A549 (cell line): ENCODE data around the gene ZNF10. TPM values are rescaled to one million over a fixed set of nuclear protein-coding genes. Genes with fewer than 3 reads are reported as not detected.

ENCODE experiments used
- ATAC-seq, 2 experiments: fragments of 200-7000 bp in 1 of 2; fragments of >200 bp in 1 of 2; cut with Nextera tagmentation in 1 of 2; cut with Tn5 transposase in 1 of 2; 3 replicates each; pipeline versions ENCODE4 v1.8.0 to v1.9.1; 2018 to 2020; ENCODE audit warnings: mild to moderate bottlenecking in 1 of 2, moderate library complexity in 1 of 2
- CTCF ChIA-PET: fragments of 300-600 bp; sonication (Branson Sonifier 250); formaldehyde crosslinking; extraction: SDS; loops from one replicate; lab custom pipeline; 2021; ENCODE audit warnings: antibody characterized with exemption, inconsistent platforms; lab: Yijun Ruan, JAX
- POLR2A ChIA-PET: fragments of 350-600 bp; formaldehyde crosslinking; extraction: SDS; loops from one replicate; lab custom pipeline; 2021; ENCODE audit warnings: antibody characterized with exemption, inconsistent platforms; lab: Yijun Ruan, JAX
- DNase-seq, 2 experiments: peaks; one replicate each; pipeline versions ENCODE4 v3.0.0 to v3.0.0-alpha.2; 2011 to 2016; ENCODE audit warnings: low read depth in 1 of 2, low spot score in 1 of 2
- FAIRE-seq: peaks from 2 replicates; lab custom pipeline; 2011; peaks lifted over from hg19 to GRCh38; lab: Jason Lieb, UNC
- H3K27ac ChIP-seq, 2 experiments: fragments of >200 bp; sonication (Bioruptor Twin); formaldehyde crosslinking; 3 replicates each; pipeline ENCODE4 v1.5.1; 2016 to 2017
- H3K4me1 ChIP-seq: fragments of >200 bp; sonication (Bioruptor Twin); formaldehyde crosslinking; 3 replicates; pipeline ENCODE4 v1.6.1; 2016
- H3K4me2 ChIP-seq: fragments of >200 bp; sonication (Bioruptor Twin); formaldehyde crosslinking; 3 replicates; pipeline ENCODE4 v1.6.1; 2016
- H3K4me3 ChIP-seq: fragments of >200 bp; sonication (Bioruptor Twin); formaldehyde crosslinking; 3 replicates; pipeline ENCODE4 v1.5.1; 2016
- H3K9me3 ChIP-seq: fragments of >200 bp; sonication (Bioruptor Twin); formaldehyde crosslinking; 3 replicates; pipeline ENCODE4 v1.6.1; 2016
- BHLHE40 ChIP-seq: IDR thresholded peaks from 2 replicates; pipeline ENCODE4 v1.6.1; 2012; ENCODE audit warnings: low read depth, low read length, inconsistent platforms
- CBX2 ChIP-seq: fragments of 200-600 bp; sonication (generic); IDR thresholded peaks from 2 replicates; pipeline ENCODE4 v1.6.1; 2016; ENCODE audit warnings: low read depth, mild to moderate bottlenecking, borderline replicate concordance
- CEBPB ChIP-seq, 2 experiments: fragments of >200 bp in 1 of 2; sonication (Bioruptor Twin) in 1 of 2; formaldehyde crosslinking in 1 of 2; IDR thresholded peaks; 2 replicates each; pipeline ENCODE4 v1.6.1; 2012 to 2016
- CHD2 ChIP-seq: fragments of 150-350 bp; IDR thresholded peaks from 2 replicates; pipeline ENCODE4 v1.6.1; 2014; ENCODE audit warnings: low read length; ENCODE audit not compliant: partially characterized antibody
- CHD4 ChIP-seq: fragments of 200-600 bp; sonication (generic); IDR thresholded peaks from 2 replicates; pipeline ENCODE4 v1.6.1; 2016; ENCODE audit warnings: antibody characterized with exemption, mild to moderate bottlenecking, borderline replicate concordance
- EHF ChIP-seq: fragments of 250-450 bp; sonication (Bioruptor Pico); IDR thresholded peaks from 2 replicates; pipeline ENCODE4 v1.5.0; 2020; ENCODE audit warnings: mild to moderate bottlenecking
- EHMT2 ChIP-seq: fragments of 200-600 bp; sonication (generic); IDR thresholded peaks from 2 replicates; pipeline ENCODE4 v1.6.1; 2016; ENCODE audit warnings: antibody characterized with exemption, low read depth, mild to moderate bottlenecking, moderate library complexity
- ESRRA ChIP-seq: fragments of 150-350 bp; IDR thresholded peaks from 2 replicates; pipeline ENCODE4 v1.6.1; 2014; ENCODE audit warnings: mild to moderate bottlenecking, low read length, borderline replicate concordance
- HOXB13 ChIP-seq: fragments of 250-450 bp; sonication (Bioruptor Pico); IDR thresholded peaks from 2 replicates; pipeline ENCODE4 v1.5.0; 2020; ENCODE audit warnings: low read depth, mild to moderate bottlenecking, moderate library complexity
- HOXB5 ChIP-seq: fragments of 250-450 bp; sonication (Bioruptor Pico); IDR thresholded peaks from 2 replicates; pipeline ENCODE4 v1.5.0; 2020; ENCODE audit warnings: mild to moderate bottlenecking, moderate library complexity
- JUN ChIP-seq, 2 experiments: fragments of >200 bp; sonication (Bioruptor Twin); formaldehyde crosslinking; IDR thresholded peaks; 2 replicates in 1 of 2; 3 replicates in 1 of 2; pipeline ENCODE4 v1.6.1; 2016 to 2017
- JUNB ChIP-seq: fragments of >200 bp; sonication (Bioruptor Twin); formaldehyde crosslinking; IDR thresholded peaks from 2 replicates; pipeline ENCODE4 v1.6.1; 2016
- KDM1A ChIP-seq: fragments of 200-600 bp; sonication (generic); IDR thresholded peaks from 2 replicates; pipeline ENCODE4 v1.6.1; 2016; ENCODE audit warnings: low read depth, mild to moderate bottlenecking
- MAZ ChIP-seq: fragments of 150-350 bp; IDR thresholded peaks from 2 replicates; pipeline ENCODE4 v1.6.1; 2014; ENCODE audit warnings: antibody characterized with exemption, low read depth, low read length, borderline replicate concordance
- NPAS2 ChIP-seq: fragments of 250-450 bp; sonication (Bioruptor Pico); IDR thresholded peaks from 2 replicates; pipeline ENCODE4 v1.8.0; 2022; ENCODE audit warnings: mild to moderate bottlenecking, moderate library complexity, borderline replicate concordance
- PHF8 ChIP-seq: fragments of 200-600 bp; sonication (generic); IDR thresholded peaks from 2 replicates; pipeline ENCODE4 v1.6.1; 2016; ENCODE audit warnings: low read depth, mild to moderate bottlenecking, antibody characterized with exemption, moderate library complexity, borderline replicate concordance
- POLR2AphosphoS2 ChIP-seq: conservative IDR thresholded peaks from 2 replicates; pipeline ENCODE4 v1.6.1; 2012; ENCODE audit warnings: low read length, improper control_type of control experiment, inconsistent platforms
- RCOR1 ChIP-seq: fragments of 150-350 bp; IDR thresholded peaks from 2 replicates; pipeline ENCODE4 v1.6.1; 2014; ENCODE audit warnings: antibody characterized with exemption, low read length, low read depth
- RNF2 ChIP-seq: fragments of 200-600 bp; sonication (generic); IDR thresholded peaks from 2 replicates; pipeline ENCODE4 v1.6.1; 2016; ENCODE audit warnings: low read depth, mild to moderate bottlenecking, antibody characterized with exemption, moderate library complexity, borderline replicate concordance
- TFCP2L1 ChIP-seq: fragments of 250-450 bp; sonication (Bioruptor Pico); IDR thresholded peaks from 2 replicates; pipeline ENCODE4 v1.5.0; 2021; ENCODE audit warnings: mild to moderate bottlenecking
- ZC3H11A ChIP-seq: fragments of 450-650 bp; IDR thresholded peaks from 2 replicates; pipeline ENCODE4 v1.6.1; 2014; ENCODE audit warnings: antibody characterized with exemption, mild to moderate bottlenecking
- WGBS: methylation state at CpG from one replicate; pipeline ENCODE4 v1.1.6; 2017; ENCODE audit errors: missing lambda C conversion rate; 5-methylcytosine and 5-hydroxymethylcytosine counted together
- polyA plus RNA-seq, 4 experiments: library from polyadenylated mRNA; depleted of rRNA in 3 of 4; stranded (reverse); fragments of >200 nt; fragmentation: RNase III in 1 of 4; extraction: RNeasy Plus Mini Kit Qiagen cat#74134 plus additional on column Dnase treatment in 1 of 4; gene quantifications; 2 replicates in 3 of 4; 3 replicates in 1 of 4; pipeline ENCODE4 v1.2.3, GENCODE V29; 2011 to 2017
- TF ChIP-seq, protein P1 (sequence below): fragments of 200-600 bp; sonication (generic); IDR thresholded peaks from 2 replicates; pipeline ENCODE4 v1.6.1; 2016; ENCODE audit warnings: antibody characterized with exemption, mild to moderate bottlenecking, moderate library complexity
- TF ChIP-seq, protein P2 (sequence below): IDR thresholded peaks from 2 replicates; pipeline ENCODE4 v1.6.1; 2012
- TF ChIP-seq, protein P3 (sequence below): fragments of 250-450 bp; sonication (Bioruptor Pico); IDR thresholded peaks from 2 replicates; pipeline ENCODE4 v1.5.0; 2020; ENCODE audit warnings: low read depth, mild to moderate bottlenecking, moderate library complexity
- TF ChIP-seq, protein P4 (sequence below): fragments of >200 bp; sonication (Bioruptor Twin); formaldehyde crosslinking; IDR thresholded peaks from 3 replicates; pipeline ENCODE4 v1.6.1; 2016
- TF ChIP-seq, protein P5 (sequence below): fragments of >200 bp; sonication (Bioruptor Twin); formaldehyde crosslinking; IDR thresholded peaks from 3 replicates; pipeline ENCODE4 v1.5.1; 2016

ZNF10 gene
- polyA plus RNA-seq, 2 of the 4 experiments (the other 2 are of a cell fraction): 2.0 to 4.1 TPM

DNA sequence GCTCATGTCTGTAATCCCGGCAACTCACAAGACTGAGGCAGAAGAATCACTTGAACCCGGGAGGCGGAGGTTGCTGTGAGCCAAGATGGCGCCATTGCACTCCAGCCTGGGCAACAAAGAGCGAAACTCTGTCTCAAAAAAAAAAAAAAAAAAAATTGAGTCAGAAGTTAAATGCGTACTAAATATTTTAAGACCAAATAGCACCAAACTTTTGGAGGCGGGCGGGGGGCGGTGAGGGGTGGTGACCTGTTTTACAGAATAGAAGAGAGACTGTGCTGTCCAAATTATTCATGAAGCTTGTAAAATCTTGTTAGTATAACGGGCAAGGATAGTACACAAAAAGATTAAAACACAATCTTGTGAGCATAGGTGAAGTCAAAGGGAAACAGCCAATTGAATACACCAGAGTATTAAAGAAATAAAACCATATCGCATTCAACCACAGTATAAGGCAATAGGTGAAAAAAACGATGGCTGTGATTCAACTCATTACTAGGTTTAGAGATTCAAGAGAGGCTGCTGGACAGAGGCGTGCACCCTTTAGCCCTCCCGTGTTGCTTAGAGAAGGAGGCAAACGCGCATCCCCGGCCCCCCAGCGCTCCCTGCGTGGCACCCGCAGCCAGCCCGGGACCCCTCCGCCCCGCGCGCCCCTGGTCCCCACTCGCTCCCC, 924 bp upstream of the ZNF10 start:
- peak overlapping the region; percentile 67 for H3K4me2 ChIP-seq
- H3K4me3 ChIP-seq: peak overlapping the region; percentile 70
- H3K27ac ChIP-seq: peak overlapping the region; percentile 74 to 88
- no peaks in the 10 kb centered on the region for H3K4me1 ChIP-seq
- DNase-seq (no peak), FAIRE-seq (no peak), ATAC-seq (peak; percentile 57 to 70)
- WGBS: 44% methylated on average over 17 of the region's 26 CpGs
- TF ChIP-seq EHMT2: no peak
- TF ChIP-seq NPAS2: no peak
- no peak for TF ChIP-seq TFCP2L1 (CRISPR knock-in tag)
- no peak for TF ChIP-seq CEBPB (IDR thresholded peaks at IDR 0.05)
- TF ChIP-seq, protein P1, sequence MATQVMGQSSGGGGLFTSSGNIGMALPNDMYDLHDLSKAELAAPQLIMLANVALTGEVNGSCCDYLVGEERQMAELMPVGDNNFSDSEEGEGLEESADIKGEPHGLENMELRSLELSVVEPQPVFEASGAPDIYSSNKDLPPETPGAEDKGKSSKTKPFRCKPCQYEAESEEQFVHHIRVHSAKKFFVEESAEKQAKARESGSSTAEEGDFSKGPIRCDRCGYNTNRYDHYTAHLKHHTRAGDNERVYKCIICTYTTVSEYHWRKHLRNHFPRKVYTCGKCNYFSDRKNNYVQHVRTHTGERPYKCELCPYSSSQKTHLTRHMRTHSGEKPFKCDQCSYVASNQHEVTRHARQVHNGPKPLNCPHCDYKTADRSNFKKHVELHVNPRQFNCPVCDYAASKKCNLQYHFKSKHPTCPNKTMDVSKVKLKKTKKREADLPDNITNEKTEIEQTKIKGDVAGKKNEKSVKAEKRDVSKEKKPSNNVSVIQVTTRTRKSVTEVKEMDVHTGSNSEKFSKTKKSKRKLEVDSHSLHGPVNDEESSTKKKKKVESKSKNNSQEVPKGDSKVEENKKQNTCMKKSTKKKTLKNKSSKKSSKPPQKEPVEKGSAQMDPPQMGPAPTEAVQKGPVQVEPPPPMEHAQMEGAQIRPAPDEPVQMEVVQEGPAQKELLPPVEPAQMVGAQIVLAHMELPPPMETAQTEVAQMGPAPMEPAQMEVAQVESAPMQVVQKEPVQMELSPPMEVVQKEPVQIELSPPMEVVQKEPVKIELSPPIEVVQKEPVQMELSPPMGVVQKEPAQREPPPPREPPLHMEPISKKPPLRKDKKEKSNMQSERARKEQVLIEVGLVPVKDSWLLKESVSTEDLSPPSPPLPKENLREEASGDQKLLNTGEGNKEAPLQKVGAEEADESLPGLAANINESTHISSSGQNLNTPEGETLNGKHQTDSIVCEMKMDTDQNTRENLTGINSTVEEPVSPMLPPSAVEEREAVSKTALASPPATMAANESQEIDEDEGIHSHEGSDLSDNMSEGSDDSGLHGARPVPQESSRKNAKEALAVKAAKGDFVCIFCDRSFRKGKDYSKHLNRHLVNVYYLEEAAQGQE: peak; percentile 43; the same call in 1 of the 2 replicates
- CTCF ChIA-PET: no interaction called here
- peaks cover 89% of the 10 kb centered on the region for H3K9me3 ChIP-seq
- POLR2A ChIA-PET: interaction anchor here (0.5 to 1.7 kb wide), 5 partner anchors 49 to 242 kb away, joined by 3 to 12 read pairs (median 4); partner anchors contain the start of genes CHFR, ZNF268 and ZNF84

DNA sequence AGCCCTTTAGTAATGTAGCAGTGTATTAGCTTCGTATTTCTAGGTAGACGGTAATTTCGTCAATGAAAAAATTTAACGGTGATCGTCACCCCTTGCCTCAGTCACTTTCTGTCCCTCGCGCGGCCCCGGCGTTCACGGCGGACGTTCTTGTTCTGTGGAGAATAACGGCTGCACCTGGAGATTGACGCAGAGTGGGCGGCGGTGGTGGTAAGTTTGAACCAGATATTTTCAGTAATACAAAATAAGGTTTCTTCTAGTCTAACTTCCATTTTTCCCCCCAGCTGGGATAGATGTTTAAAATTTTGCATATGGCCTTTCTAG, 341 bp downstream of the ZNF10 start:
- ATAC-seq: peak in 1 of 2 experiments; percentile 1; a peak in 2 of 6 replicates
- Histone ChIP-seq H3K4me3 (peak overlapping the region; percentile 70), H3K9me3 (peaks cover 87% of the 10 kb centered on the region), H3K27ac (peak overlapping the region; percentile 74 to 88), H3K4me1 (no peaks in the 10 kb centered on the region), H3K4me2 (peak overlapping the region; percentile 67)
- no peak for TF ChIP-seq HOXB13 (CRISPR knock-in tag)
- TF ChIP-seq ESRRA: no peak
- TF ChIP-seq, protein P2, sequence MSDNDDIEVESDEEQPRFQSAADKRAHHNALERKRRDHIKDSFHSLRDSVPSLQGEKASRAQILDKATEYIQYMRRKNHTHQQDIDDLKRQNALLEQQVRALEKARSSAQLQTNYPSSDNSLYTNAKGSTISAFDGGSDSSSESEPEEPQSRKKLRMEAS: no peak; the same call in 1 of the 2 replicates
- TF ChIP-seq CHD2: no peak
- TF ChIP-seq CHD4: no peak
- no peak for TF ChIP-seq BHLHE40
- TF ChIP-seq EHF (CRISPR knock-in tag): no peak
- no peak for TF ChIP-seq EHMT2
- TF ChIP-seq PHF8: no peak; the same call in 1 of the 2 replicates
- TF ChIP-seq JUN (IDR thresholded peaks at IDR 0.05): no peak
- TF ChIP-seq TFCP2L1 (CRISPR knock-in tag): no peak
- TF ChIP-seq KDM1A: no peak
- ChIA-PET CTCF (no interaction called here), POLR2A (interaction anchor here (1.4 to 1.7 kb wide), 3 partner anchors 50 to 93 kb away, joined by 4 to 12 read pairs (median 4); partner anchors contain the start of gene ZNF84)
- WGBS: 25% methylated on average over 17 of the region's 17 CpGs
- no peak for DNase-seq
- no peak for FAIRE-seq

DNA sequence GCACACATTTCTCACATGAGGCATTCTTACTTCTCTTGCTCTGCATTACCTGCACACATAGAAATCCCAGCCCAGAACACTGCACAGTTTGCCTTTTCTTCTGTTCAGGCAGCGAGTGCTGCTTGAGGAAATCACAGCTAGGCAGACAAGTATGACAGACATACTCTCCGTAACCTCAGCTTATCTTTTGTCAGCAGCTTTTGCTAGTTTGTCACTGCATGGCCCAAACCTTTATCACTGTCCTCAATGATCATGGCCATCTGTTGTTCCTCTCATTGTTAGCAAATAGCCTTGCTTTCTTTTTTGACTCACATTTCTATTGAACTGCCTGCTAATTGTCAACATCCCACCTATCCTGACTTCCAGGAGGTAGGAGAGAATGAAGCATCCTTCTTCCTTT, 5.3 kb downstream of the ZNF10 start:
- Histone ChIP-seq H3K4me2 (no peak overlapping the region), H3K4me3 (no peak overlapping the region), H3K4me1 (no peaks in the 10 kb centered on the region), H3K9me3 (peaks cover 94% of the 10 kb centered on the region), H3K27ac (no peak overlapping the region)
- ATAC-seq (no peak), DNase-seq (no peak), FAIRE-seq (no peak)
- ChIA-PET POLR2A (no interaction called here), CTCF (interaction anchor here (0.9 to 1.0 kb wide), 2 partner anchors 16 to 45 kb away, joined by 3 read pairs; partner anchors contain the start of gene ZNF268)
- 62% methylated on average over 2 of the region's 2 CpGs for WGBS
- TF ChIP-seq HOXB13 (CRISPR knock-in tag) (no peak), ZC3H11A (no peak), MAZ (no peak), POLR2AphosphoS2 (no peak), CHD2 (no peak), RCOR1 (no peak), RNF2 (no peak), JUNB (no peak), HOXB5 (CRISPR knock-in tag) (no peak), BHLHE40 (no peak), CBX2 (no peak)
- TF ChIP-seq, protein P3, sequence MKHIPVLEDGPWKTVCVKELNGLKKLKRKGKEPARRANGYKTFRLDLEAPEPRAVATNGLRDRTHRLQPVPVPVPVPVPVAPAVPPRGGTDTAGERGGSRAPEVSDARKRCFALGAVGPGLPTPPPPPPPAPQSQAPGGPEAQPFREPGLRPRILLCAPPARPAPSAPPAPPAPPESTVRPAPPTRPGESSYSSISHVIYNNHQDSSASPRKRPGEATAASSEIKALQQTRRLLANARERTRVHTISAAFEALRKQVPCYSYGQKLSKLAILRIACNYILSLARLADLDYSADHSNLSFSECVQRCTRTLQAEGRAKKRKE: no peak
- TF ChIP-seq, protein P4, sequence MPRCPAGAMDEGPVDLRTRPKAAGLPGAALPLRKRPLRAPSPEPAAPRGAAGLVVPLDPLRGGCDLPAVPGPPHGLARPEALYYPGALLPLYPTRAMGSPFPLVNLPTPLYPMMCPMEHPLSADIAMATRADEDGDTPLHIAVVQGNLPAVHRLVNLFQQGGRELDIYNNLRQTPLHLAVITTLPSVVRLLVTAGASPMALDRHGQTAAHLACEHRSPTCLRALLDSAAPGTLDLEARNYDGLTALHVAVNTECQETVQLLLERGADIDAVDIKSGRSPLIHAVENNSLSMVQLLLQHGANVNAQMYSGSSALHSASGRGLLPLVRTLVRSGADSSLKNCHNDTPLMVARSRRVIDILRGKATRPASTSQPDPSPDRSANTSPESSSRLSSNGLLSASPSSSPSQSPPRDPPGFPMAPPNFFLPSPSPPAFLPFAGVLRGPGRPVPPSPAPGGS: no peak
- TF ChIP-seq, protein P5, sequence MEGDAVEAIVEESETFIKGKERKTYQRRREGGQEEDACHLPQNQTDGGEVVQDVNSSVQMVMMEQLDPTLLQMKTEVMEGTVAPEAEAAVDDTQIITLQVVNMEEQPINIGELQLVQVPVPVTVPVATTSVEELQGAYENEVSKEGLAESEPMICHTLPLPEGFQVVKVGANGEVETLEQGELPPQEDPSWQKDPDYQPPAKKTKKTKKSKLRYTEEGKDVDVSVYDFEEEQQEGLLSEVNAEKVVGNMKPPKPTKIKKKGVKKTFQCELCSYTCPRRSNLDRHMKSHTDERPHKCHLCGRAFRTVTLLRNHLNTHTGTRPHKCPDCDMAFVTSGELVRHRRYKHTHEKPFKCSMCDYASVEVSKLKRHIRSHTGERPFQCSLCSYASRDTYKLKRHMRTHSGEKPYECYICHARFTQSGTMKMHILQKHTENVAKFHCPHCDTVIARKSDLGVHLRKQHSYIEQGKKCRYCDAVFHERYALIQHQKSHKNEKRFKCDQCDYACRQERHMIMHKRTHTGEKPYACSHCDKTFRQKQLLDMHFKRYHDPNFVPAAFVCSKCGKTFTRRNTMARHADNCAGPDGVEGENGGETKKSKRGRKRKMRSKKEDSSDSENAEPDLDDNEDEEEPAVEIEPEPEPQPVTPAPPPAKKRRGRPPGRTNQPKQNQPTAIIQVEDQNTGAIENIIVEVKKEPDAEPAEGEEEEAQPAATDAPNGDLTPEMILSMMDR: no peak
